GM21619 (cell line): Measurements from ENCODE around the gene CDC42.

Experiments
- ATAC-seq: cut with Tn5 transposase; IDR thresholded peaks from one replicate; pipeline ENCODE4 v1.9.1; 2021; ENCODE audit not compliant: unreplicated experiment

The CDC42 gene

DNA sequence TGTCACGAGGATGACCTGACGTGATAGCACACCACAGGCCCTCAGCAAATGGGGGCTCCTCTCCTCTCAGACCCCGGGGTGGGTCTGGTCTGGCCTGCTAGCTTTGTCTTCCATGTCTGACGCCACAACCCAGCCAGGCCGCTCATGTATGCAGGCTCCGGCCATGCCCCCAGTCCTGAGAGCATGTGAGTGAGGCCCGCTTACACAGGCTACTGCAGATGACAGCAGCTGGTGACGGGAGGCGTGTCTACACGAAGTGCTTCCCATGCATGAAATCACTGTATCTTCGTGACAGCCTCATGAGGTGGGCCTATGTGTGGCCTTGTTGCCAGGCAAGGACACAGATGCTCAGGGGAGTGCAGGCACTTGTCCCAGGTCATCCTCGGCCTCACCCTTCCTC lies 74.0 kb downstream of the CDC42 start:
- ATAC-seq: no peak

DNA sequence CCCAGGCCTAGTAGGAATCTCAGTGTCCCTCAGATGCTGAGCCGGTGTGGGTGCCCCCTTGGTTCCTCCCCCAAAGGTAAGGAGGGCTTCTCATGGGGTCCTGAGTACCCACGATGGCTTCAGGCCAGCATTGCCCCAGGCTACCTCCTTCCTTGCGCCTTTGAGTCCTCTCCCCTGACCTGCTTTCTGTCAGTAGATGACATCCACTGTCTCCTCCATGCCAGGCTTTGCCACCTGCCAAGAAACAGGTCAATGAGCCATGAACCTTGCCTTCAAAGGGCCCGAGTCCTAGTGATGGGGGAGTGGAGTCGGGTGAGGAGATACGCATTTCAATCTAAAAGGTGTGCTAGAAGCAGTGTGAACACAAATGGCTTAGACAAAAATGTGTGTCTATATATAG lies 74.7 kb downstream of the CDC42 start:
- ATAC-seq: no peak

DNA sequence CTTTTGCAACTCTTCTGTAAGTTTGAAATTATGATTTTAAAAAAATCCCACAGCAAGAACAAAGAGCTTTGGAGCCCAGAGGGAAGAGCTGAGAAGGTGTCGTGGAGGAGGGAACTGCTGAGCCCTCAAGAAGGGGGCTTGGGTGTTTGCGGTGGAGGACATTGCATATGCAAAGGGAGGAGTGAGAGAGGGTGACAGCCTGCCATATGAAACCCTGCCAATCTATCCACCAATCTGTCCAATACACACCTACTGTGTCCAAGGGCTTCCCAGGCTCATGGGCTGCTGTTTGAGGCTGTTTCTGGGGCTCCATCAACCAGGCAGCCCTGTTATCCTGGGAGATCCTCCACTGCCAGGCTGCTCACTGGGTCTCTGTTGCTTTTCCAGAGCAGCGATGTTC lies 75.2 kb downstream of the CDC42 start:
- no peak for ATAC-seq

DNA sequence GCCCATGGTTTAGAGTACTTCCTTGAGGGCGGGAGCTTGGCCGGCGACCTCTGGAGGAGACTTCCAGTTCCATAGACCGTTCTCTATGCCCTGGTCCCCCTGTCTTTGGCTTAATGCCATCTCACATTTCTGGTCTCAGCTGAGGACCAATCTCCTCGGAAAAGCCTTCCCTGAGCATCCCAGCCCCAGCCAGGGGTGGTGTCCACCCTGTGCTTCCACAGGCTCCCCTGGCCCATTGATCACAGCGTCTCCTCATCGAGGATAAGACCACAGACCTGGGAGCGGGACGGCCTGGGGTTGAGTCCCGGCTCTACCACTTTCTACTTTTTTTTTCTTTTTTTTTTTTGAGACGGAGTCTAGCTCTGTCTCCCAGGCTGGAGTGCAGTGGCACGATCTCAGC lies 75.9 kb downstream of the CDC42 start:
- no peak for ATAC-seq

DNA sequence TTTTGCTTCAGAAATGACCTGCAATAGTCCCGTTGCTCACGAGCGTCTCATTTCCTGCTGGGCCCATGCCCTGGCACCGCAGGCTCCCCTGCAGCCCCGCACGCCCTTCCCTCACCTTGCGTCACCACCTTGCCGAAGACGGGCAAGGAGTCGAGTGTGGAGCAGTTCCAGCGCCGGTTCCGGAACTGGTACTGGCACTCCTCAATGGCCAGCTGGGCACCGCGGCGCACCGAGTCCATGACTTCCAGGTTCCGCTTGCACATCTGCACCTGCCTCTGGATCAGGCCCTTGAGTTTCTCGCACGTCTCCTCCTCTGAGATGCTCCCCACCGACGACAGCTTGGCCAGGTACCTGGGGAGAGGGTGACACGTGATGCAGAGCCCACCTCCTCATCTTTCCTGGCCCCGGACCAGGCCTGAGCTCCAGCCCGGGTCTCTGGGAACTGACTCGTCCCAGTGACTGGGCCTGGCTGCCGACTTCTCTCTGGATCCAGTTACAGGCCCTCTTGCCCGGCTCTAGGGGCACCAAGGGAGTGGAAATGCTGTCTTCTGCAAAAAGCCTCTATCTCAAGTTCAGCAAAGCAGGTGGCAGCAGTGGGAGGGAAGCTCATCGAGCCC lies 77.1 kb downstream of the CDC42 start:
- ATAC-seq: no peak

DNA sequence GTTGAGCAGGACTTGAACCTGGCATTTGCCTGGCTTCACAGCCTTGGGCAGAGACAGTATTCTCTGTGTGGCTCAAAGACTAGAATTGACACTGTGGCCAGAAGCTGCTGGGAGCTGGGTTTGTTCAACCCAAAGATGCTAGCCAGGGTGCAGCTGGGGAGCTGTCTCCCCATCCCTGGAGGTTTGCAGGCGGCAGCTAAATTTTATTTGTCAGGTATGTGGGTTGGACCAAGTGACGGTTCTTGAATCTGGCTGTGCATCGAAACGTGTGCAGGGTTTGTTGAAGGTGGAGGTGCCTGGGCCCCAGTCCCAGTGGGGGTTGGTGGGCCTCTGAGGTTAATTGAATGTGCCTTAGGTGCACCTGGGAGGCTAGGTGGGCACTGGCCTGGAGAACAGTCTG lies 78.6 kb downstream of the CDC42 start:
- ATAC-seq: no peak

DNA sequence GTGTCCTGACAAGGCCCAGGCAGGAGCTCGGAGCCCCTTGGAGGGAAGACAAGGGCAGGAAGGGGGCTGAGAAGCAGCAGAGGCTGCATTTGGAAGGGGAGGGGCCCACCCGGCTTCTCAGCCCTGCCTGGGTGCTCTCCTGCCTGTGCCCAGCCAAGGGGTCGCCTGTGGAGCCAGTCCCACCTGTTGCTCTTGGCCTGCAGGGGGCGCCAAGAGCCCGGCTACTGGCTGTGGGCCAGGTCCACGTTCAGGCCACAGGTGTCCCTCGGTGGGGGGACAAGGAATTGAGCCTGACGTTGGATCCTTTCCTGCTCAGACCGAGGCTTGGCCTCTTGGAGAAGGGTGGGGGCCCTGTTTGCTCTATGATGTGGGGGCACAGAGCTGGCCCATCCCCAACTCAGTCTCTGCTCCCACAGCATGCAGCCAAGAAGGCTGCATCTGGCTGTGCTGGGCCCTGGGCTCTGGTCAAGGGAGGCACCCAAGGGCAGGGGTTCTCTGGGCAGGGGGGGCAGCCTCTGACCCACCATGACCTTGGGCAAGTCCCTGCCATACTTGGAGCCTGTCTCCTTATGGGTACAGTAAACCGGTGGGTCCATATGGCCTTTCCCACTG lies 79.5 kb downstream of the CDC42 start:
- ATAC-seq: no peak

DNA sequence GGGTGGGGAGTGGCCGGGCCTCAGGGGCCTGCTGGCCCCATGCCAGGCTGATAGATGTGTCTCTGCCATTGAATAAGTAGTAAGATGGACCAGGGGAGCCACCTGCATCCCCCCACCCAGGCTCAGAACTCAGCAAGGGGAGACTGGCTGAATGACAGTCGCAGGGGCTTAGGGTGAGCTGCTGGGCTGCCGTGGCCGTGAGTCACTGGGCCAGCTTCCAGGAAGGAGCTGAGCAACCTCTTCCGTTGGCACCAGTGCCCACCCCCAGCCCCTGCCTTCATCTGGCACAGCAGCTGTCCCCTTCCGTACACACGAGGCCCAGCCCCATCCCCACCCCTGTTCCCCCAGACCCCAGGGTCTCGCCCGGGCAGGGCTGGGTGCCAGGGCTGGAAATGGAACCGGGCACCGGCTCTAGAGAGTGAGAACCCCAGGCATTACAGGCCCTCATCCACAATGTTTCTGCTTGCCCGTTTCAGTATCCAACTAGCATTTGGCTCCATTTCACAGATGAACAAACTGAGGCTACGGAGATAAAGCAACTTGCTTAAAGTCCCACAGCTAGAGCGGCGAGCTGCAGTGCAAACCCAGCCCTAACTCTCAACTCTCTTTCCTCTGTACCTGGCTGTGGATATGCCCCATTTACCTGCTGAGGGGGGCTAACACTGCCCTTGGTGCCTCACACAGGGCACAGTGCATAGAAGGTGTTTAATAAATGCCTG lies 80.2 kb downstream of the CDC42 start:
- ATAC-seq: no peak

DNA sequence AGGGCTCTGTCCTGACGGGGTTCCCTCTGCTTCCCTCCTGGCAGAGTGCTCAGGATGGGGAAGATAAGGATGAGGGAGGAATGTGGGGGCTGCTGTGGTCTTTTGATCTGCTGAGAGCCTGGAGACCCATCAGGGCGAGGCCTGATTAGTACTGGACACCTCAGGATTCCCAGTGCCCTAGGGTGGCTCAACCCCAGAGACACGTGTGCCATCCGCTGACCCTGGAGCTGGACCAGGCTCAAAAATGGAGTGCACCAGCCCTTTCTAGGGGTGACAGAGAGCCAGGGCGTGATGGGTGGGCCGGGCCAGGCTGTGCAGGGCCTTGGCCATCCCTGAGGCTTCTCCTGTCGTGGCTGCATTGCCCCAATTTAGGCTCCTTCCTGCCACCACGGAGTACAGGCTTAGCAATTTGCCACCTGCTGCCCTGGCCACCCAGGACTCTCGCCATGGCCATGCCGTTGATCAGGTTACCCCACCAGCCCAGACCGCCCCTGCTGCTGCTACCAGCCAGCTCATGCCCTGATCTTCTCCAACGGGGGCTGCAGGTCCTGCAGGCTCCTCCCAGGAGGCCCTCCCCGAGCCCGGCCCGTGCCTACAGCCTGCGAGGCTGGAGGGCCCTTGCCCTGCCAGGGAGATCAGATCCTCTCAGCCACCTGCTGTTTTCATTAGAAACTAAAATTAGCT lies 80.9 kb downstream of the CDC42 start:
- no peak for ATAC-seq

DNA sequence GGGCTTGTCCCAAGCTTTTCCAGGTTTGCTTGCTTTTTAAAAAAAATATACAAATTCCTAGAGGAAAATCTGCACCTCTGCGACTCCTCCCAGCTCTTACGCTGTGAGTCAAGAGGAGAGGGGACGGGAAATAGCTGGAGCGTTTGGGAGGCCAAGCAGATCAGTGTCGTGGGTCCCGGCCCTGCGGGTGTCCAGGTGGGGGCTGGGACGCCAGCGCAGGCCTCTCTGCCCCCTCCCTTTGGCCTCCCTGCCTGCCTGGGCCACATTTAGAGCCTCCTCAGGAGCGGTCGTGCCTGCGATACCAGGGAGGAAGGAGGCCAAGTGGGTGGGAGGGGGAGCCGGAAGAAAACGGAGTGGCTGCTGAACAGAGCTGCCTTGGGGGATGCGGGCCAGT lies 81.4 kb downstream of the CDC42 start:
- ATAC-seq: no peak

DNA sequence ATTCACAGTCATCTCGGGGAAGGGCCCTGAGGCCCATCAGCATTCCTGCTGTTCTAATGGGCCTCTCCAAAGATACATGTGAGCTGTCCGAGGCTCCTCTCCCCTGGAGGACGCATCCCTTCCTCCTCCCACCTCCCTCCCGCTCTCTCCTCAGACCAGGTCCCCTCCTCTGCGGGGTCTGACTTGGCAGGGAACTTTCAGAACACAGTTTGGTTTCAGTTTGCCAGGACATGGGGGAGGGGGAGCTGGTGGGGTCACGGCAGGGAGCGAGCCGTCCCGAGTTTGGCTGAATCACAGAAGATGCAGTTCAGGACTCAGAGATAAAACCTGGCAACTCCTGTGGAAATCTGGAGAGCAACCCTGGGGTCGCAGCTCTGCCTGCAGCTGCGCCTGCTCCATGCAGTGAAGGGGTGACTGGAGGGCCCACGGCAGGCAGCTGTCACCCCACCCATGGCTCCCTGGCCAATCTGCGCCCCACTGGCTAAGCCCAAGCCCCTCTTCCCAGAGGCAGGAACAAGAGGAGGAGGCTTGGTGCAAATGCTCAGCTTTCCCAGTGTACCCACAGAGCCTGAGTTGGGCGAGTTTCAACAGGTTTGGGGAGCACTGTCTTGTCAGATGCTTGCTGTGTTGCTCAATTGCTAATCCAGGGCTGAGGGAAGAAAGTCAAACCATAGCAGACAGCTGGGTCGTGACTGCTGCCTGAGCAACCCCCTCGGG lies 84.7 kb downstream of the CDC42 start:
- no peak for ATAC-seq

DNA sequence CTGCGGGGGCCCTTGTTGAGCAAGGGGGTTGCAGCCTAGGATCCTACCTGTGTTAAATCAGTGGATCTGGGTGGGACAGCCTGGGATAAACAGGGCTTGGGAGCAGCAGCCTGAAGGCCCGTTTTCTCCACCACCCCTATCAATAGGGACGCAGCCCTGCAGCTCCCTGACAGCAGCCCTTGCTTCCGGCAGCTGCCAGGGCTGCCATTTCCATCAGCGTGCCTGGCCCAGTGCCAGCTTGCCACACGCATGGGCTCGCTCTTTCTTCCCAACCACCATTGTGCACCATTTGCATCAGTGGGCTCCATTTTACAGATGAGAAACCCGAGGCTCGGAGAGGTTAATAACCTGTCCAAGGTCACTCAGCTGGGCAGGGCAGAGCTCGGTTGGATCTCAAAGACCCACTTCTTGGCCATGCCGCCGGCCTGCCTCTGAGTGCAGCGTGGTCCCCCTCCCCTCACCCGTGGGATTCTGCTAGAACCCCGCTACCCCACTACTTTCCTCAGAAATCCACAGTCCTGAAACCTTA lies 86.6 kb downstream of the CDC42 start:
- no peak for ATAC-seq

DNA sequence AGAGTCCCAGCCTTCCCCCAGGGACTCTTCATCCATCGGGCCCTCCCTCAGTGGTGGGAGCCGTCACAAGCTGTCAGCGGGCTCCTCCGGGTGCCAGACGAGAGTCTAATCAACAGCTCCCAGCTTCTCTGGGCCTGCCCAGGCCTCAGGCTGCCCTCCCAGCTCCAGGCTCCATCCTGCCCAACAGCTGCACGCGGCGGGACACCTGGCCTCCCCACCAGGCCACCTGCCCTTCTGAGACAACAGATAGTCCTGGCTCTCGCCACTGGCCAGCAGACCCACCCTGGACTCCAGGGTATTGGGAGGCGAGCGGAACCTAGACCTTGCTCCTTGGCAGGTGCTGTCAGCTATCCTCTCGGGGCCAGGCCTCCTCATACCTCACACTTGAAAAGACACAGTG lies 87.3 kb downstream of the CDC42 start:
- ATAC-seq: no peak
